ENCODE results near the gene AP1S1. TPM values are rescaled to one million over a fixed set of nuclear protein-coding genes. Genes with fewer than 3 reads are reported as not detected.

AP1S1 gene
- polyA plus RNA-seq, 2 of the 4 experiments (the other 2 are of a cell fraction), result 107 to 181 TPM

DNA sequence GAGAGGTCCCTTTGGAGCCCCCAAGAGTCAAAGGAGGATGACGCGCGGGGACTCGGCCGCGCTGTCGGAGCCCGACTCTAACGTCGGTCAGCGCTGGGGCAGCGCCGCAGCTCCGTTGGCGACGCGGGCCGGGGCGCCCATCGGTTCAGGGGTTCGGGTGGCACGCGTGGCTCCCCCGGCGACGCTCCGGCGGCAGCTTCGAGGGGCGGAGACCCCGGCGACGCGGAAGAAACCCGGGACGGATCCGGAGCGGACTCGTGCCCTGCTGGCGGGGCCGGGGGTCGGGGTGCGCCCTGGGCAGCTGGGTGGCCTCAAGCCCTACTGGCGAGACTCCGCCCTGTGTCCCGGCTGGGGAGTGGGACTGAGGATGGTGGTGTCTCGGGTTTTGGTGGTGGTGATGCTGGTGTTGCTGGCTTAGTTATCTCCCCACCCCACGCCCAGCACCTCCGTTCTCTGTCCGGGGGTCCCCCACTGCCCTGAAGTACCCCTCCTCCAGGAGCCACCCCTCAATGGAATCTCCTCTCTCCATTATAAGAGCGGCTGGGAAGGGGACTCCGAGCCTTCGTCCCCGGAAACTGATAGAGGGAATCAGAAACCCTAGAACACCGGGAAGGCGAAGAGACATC is 26.0 kb downstream of the AP1S1 start, which contains the start of gene NAT16 (continued):
- TF ChIP-seq, protein P1, sequence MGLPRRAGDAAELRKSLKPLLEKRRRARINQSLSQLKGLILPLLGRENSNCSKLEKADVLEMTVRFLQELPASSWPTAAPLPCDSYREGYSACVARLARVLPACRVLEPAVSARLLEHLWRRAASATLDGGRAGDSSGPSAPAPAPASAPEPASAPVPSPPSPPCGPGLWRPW (IDR thresholded peaks at IDR 0.05), result no peak
- TF ChIP-seq FOSL2 (IDR thresholded peaks at IDR 0.05) (no peak), FOSL2 (CRISPR knock-in tag; IDR thresholded peaks at IDR 0.05) (no peak), ESRRA (IDR thresholded peaks at IDR 0.05; ENCODE audit: borderline replicate concordance, low read length) (no peak), CHD4 (IDR thresholded peaks at IDR 0.05; ENCODE audit: borderline replicate concordance) (no peak)
- TF ChIP-seq, protein P2, sequence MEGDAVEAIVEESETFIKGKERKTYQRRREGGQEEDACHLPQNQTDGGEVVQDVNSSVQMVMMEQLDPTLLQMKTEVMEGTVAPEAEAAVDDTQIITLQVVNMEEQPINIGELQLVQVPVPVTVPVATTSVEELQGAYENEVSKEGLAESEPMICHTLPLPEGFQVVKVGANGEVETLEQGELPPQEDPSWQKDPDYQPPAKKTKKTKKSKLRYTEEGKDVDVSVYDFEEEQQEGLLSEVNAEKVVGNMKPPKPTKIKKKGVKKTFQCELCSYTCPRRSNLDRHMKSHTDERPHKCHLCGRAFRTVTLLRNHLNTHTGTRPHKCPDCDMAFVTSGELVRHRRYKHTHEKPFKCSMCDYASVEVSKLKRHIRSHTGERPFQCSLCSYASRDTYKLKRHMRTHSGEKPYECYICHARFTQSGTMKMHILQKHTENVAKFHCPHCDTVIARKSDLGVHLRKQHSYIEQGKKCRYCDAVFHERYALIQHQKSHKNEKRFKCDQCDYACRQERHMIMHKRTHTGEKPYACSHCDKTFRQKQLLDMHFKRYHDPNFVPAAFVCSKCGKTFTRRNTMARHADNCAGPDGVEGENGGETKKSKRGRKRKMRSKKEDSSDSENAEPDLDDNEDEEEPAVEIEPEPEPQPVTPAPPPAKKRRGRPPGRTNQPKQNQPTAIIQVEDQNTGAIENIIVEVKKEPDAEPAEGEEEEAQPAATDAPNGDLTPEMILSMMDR (IDR thresholded peaks at IDR 0.05), result no peak

DNA sequence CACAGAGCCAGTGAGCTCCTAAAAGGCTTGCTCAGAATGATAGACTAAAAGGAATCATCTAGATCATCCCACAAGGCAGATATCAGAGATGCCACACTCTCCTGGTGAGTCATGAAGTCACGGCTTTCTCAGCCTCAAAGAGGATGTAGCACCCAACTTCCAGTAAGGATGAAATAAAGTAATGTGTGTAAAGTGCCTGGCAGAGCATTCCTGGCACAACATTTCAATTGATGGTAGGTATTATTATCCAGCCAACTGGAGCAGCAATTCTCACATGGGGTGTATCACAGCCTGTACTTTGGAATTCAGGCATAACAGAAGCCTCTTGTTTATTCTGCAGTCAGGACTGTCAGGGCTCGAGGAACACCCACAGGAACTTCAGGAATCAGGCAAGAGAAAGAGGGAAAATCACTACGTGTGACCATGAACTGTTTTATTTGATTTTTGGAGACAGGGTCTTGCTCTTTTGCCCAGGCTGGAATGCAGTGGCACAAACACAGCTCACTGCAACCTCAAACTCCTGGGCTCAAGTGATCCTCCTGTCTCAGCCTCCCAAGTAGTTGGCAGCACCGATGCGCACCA is 31.1 kb downstream of the AP1S1 start:
- peak in 1 of 2 experiments; percentile 68 for DNase-seq (ENCODE audit: low read depth in 1 of 2, low spot score in 1 of 2)
- ChIA-PET POLR2A (interaction anchor here (0.8 kb wide), 1 partner anchor 32 kb away, joined by 4 read pairs; the partner anchor contains the start of genes PLOD3 and ZNHIT1), CTCF (interaction anchor here (1.0 to 4.8 kb wide), 6 partner anchors 7 to 106 kb away, joined by 4 to 38 read pairs (median 10); no protein-coding TSS in a partner anchor)
- peak; percentile 34 to 71 for ATAC-seq
- FAIRE-seq, result no peak
- WGBS (ENCODE audit: missing lambda C conversion rate), result 37% methylated on average over 5 of the region's 5 CpGs
- H3K27ac ChIP-seq, result peak overlapping the region in 1 of 2 experiments; percentile 7; a peak in 2 of 6 replicates
- H3K4me2 ChIP-seq, result peak overlapping the region; percentile 38; the same call in 1 of the 3 replicates
- TF ChIP-seq, protein P3, sequence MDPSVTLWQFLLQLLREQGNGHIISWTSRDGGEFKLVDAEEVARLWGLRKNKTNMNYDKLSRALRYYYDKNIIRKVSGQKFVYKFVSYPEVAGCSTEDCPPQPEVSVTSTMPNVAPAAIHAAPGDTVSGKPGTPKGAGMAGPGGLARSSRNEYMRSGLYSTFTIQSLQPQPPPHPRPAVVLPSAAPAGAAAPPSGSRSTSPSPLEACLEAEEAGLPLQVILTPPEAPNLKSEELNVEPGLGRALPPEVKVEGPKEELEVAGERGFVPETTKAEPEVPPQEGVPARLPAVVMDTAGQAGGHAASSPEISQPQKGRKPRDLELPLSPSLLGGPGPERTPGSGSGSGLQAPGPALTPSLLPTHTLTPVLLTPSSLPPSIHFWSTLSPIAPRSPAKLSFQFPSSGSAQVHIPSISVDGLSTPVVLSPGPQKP (IDR thresholded peaks at IDR 0.05; ENCODE audit: low read depth, low read length), result no peak
- TF ChIP-seq HOXB5 (CRISPR knock-in tag; IDR thresholded peaks at IDR 0.05), result no peak
- TF ChIP-seq ESRRA (IDR thresholded peaks at IDR 0.05; ENCODE audit: borderline replicate concordance, low read length), result no peak
- TF ChIP-seq FOSL2 (IDR thresholded peaks at IDR 0.05), result no peak
- 0 out of 2 replicates have a peak, but pooled peaks have one; percentile 48 for TF ChIP-seq FOSL2 (CRISPR knock-in tag; IDR thresholded peaks at IDR 0.05)
- TF ChIP-seq KDM1A (IDR thresholded peaks at IDR 0.05; ENCODE audit: low read depth), result no peak
- TF ChIP-seq POLR2AphosphoS2 (conservative IDR thresholded peaks at IDR 0.05; ENCODE audit: low read length), result no peak
- H3K4me3 ChIP-seq, result no peak overlapping the region
- H3K4me1 ChIP-seq, result peaks cover 20% of the 10 kb centered on the region
- no peaks in the 10 kb centered on the region for H3K9me3 ChIP-seq

DNA sequence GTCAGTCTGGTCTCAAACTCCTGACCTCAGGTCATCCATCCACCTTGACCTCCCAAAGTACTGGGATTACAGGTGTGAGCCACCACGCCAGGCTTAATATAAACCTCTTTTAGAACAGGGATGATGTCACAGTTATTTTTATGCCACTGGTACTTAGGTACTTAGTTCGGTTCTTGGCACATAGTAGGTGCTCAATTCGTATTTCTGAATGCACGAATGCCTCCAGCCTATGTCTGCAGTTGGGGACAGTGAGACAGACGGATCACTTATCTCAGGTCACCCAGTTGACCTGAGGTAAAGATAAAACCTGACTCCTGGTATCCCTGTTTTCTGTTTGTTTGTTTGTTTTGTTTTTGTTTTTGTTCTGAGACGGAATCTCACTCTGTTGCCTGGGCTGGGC is 31.9 kb downstream of the AP1S1 start:
- ATAC-seq (no peak), FAIRE-seq (no peak), DNase-seq (ENCODE audit: low read depth in 1 of 2, low spot score in 1 of 2) (no peak)
- 66% methylated on average over 6 of the region's 6 CpGs for WGBS (ENCODE audit: missing lambda C conversion rate)
- ChIA-PET CTCF (interaction anchor here (4.3 to 4.8 kb wide), 2 partner anchors 15 to 43 kb away, joined by 27 to 38 read pairs; no protein-coding TSS in a partner anchor), POLR2A (interaction anchor here (0.6 to 0.8 kb wide), 4 partner anchors 8 to 773 kb away, joined by 3 to 5 read pairs (median 5); partner anchors contain the start of gene SRRT)
- Histone ChIP-seq H3K27ac (peak overlapping the region in 1 of 2 experiments; percentile 55; a peak in 3 of 6 replicates), H3K4me2 (no peak overlapping the region), H3K4me1 (peaks cover 19% of the 10 kb centered on the region), H3K9me3 (no peaks in the 10 kb centered on the region), H3K4me3 (no peak overlapping the region)
- TF ChIP-seq NPAS2 (CRISPR knock-in tag; IDR thresholded peaks at IDR 0.05; ENCODE audit: borderline replicate concordance) (no peak), POLR2A (IDR thresholded peaks at IDR 0.05; ENCODE audit: low read length) (no peak), HOXB13 (CRISPR knock-in tag; IDR thresholded peaks at IDR 0.05; ENCODE audit: low read depth) (no peak)
- TF ChIP-seq, protein P1 (IDR thresholded peaks at IDR 0.05), result no peak

Data from A549 (cell line).